C4-2B (cell line): ENCODE results near the gene GGT5.
"Not testable (repeated sequence)": the region's sequence is repeated elsewhere in the genome, so short reads cannot be mapped to it uniquely, and the experiment has no call there.

Source experiments
- H3K27ac ChIP-seq: fragments of 450-650 bp; 2 replicates; pipeline ENCODE4 v1.5.1; 2017
- ZFX ChIP-seq: fragments of 450-650 bp; IDR thresholded peaks from 2 replicates; pipeline ENCODE4 v1.6.1; 2017
- TF ChIP-seq, protein P1 (sequence below): fragments of 450-650 bp; conservative IDR thresholded peaks from 2 replicates; pipeline ENCODE4 v1.5.1; 2017; ENCODE audit warnings: mild to moderate bottlenecking

GGT5 gene

DNA sequence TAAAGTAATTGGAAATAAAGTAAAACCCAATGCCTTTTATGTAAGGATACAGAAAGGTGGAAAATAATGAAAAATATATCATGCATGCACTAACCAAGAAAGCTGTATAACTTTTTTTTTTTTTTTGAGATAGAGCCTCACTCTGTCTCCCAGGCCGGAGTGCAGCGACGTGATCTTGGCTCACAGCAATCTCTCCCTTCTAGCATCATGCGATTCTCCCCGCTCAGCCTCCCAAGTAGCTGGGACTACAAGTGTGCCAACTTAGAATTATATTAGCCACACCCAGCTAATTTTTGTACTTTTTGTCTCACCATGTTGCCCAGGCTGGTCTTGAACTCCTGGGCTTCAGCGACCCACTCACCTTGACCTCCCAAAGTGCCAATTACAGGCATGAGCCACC, 4.5 kb downstream of the GGT5 start:
- no peak for TF ChIP-seq ZFX
- TF ChIP-seq, protein P1, sequence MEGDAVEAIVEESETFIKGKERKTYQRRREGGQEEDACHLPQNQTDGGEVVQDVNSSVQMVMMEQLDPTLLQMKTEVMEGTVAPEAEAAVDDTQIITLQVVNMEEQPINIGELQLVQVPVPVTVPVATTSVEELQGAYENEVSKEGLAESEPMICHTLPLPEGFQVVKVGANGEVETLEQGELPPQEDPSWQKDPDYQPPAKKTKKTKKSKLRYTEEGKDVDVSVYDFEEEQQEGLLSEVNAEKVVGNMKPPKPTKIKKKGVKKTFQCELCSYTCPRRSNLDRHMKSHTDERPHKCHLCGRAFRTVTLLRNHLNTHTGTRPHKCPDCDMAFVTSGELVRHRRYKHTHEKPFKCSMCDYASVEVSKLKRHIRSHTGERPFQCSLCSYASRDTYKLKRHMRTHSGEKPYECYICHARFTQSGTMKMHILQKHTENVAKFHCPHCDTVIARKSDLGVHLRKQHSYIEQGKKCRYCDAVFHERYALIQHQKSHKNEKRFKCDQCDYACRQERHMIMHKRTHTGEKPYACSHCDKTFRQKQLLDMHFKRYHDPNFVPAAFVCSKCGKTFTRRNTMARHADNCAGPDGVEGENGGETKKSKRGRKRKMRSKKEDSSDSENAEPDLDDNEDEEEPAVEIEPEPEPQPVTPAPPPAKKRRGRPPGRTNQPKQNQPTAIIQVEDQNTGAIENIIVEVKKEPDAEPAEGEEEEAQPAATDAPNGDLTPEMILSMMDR: no peak
- H3K27ac ChIP-seq: no peak overlapping the region

DNA sequence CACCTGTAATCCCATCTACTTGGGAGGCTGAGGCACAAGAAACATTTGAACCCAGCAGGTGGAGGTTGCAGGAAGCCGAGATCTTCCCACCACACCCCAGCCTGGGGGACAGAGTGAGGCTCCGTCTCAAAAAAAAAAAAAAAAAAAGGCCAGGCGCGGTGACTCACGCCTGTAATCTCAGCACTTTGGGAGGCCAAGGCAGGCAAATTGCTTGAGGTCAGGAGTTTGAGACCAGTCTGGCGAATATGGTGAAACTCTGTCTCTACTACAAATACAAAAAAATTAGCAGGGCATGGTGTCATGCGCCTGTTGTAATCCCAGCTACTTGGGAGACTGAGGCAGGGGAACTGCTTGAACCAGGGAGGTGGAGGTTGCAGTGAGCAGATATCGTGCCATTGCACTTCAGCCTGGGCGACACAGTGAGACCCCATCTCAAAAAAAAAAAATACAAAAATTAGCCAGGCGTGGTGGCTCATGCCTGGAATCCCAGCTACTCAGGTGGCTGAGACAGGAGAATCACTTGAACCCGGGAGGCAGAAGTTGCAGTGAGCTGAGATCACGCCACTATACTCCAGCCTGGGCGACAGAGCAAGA, 6.7 kb downstream of the GGT5 start:
- not testable (repeated sequence) for H3K27ac ChIP-seq

DNA sequence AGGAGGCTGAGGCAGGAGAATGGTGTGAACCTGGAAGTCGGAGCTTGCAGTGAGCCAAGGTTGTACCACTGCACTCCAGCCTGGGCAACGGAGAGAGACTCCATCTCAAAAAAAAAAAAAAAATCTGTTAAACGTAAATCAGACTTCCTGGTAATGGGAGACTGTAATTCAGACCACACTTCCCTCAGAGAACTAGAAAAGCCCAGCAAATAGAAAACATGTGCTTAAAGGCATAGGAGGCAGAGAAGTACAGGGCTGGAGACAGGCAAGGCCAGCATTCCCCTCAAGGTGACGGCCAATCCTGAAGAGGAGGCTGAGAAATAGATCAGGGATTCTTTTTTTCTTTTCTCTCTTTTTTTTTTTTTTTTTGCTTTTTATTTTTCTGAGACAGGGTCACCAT, 8.2 kb downstream of the GGT5 start:
- TF ChIP-seq, protein P1: no peak
- TF ChIP-seq ZFX: no peak

DNA sequence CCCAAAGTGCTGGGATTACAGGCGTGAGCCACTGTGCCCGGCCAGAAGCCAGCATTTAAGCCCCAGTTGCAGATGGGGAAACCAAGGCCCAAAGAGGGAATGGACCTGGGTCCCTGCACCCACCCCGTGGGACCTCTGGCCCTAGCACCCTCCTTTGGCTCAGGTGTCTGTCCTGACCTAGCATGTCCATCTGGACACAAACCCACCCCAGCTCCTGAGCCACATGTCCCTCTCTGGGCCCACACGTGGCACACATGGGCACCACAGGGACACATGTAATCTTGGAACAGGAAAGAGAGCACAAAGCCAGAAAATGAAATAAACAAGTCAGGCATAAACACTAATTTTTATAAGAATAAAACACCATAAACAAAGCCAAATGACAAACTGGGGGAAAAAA, 9.6 kb downstream of the GGT5 start:
- no peak for TF ChIP-seq ZFX
- TF ChIP-seq, protein P1: no peak
- no peak overlapping the region for H3K27ac ChIP-seq

More for the DNA sequence above, 8.2 kb downstream of the GGT5 start:
- no peak overlapping the region for H3K27ac ChIP-seq

DNA sequence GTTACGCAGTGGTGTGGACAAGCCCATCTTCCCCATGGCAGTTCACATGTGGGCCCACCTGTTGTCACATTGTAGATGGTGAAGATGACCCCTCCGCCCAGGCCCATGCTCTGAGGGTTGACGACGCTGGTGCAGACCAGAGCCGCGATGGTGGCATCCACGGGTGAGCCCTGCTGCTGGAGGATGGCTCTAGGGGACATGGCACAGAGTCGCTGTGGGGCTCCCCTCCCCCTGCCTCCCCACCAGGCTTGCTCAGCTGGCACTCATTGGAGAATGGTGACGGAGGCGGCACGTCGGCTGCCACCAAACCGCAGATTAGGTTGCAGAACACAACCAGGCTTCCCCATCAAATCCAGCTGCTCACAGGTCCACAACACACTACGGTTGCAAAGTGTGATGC, 11.1 kb downstream of the GGT5 start:
- no peak overlapping the region for H3K27ac ChIP-seq
- no peak for TF ChIP-seq ZFX
- TF ChIP-seq, protein P1: no peak

DNA sequence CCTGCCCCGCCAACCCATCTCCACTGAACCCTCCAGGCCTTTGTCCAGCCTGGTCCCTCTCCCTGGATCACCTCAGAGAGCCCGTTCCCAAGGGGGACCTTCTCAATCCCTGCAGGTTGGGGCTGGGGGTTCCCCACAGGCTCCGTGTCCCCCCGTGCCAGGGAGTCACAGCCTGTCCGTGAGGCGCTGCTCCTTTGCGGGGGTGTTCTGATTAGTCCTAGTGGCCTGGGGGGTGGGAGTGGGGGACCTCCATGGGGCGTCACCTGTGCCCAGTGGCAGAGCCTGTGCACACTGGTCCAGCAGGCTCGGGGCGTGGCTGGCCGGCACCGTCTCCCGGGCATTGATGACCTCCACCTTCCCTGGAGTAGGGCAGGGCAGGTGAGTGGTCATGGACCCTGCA, 11.6 kb downstream of the GGT5 start:
- H3K27ac ChIP-seq: no peak overlapping the region
- no peak for TF ChIP-seq ZFX
- TF ChIP-seq, protein P1: no peak

DNA sequence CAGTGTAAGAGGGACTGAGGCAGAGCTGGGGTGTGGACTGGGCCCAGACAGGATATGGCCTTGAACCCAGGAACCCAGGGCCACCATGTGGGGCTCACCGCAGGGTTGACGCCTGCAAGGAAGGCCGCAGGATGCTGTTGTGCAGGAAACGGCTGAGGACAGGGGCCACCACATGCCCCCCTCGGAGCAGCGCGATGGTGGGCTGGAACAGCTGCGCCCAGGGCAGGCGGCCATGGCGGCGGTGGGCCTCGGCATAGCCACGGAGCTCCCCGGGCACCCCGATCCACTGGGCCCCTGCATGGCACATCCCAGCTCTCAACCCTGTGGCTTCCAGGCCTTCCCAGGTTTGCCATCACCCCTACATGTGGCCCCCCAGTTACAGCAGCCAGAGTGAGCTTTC, 12.2 kb downstream of the GGT5 start:
- no peak overlapping the region for H3K27ac ChIP-seq
- no peak for TF ChIP-seq ZFX
- TF ChIP-seq, protein P1: no peak

DNA sequence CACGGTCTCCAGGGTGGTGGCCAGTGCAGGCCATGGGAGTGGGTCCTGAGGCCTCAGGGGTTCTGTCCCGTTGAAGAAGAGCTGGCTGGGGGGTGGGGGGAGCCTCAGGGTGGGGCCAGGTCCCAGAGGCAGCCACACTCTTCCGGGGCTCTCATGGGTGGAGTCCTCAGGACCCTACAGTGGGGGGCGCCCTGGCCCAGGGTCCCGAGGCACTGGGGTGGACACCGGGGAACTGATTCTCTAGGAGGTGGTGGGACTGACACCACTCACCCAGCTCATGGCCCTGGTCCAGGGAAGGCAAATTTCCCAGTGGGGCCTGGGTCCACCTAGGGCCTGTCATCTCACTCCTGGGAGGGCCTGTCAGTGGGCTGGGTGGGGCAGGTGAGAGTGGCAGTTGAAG, 12.8 kb downstream of the GGT5 start:
- TF ChIP-seq, protein P1: no peak
- no peak for TF ChIP-seq ZFX
- H3K27ac ChIP-seq: no peak overlapping the region
